Uterus (tissue), 4 donors: ENCODE data around the gene CHTOP. TPM values are rescaled to one million over a fixed set of nuclear protein-coding genes. Genes with fewer than 3 reads are reported as not detected.
"Not testable (repeated sequence)": the region's sequence is repeated elsewhere in the genome, so short reads cannot be mapped to it uniquely, and the experiment has no call there.

Source experiments
- DNase-seq, 2 donors: peaks; one replicate each; pipeline ENCODE4 v3.0.0-alpha.2; 2019 to 2020
- H3K27ac ChIP-seq, 2 donors: fragments of 200-600 bp; sonication (generic); 1 replicate in 1 of 2; 2 replicates in 1 of 2; pipeline ENCODE4 v1.5.1; 2016 to 2018
- H3K27me3 ChIP-seq, 2 donors: fragments of 200-600 bp; sonication (generic); one replicate each; pipeline ENCODE4 v1.5.1; 2018 to 2019; ENCODE audit warnings: control low read depth in 1 of 2
- H3K36me3 ChIP-seq, 2 donors: fragments of 200-600 bp; sonication (generic); one replicate each; pipeline ENCODE4 v1.5.1; 2019; ENCODE audit warnings: control low read depth in 1 of 2
- H3K4me1 ChIP-seq, 2 donors: fragments of 200-600 bp; sonication (generic); one replicate each; pipeline ENCODE4 v1.5.1; 2018 to 2019; ENCODE audit warnings: control low read depth in 1 of 2
- H3K4me3 ChIP-seq, 2 donors: fragments of 200-600 bp; sonication (generic); 1 replicate in 1 of 2; 2 replicates in 1 of 2; pipeline ENCODE4 v1.5.1; 2018 to 2019; ENCODE audit warnings: mild to moderate bottlenecking in 1 of 2
- H3K9me3 ChIP-seq, 2 donors: fragments of 200-600 bp; sonication (generic); one replicate each; pipeline ENCODE4 v1.5.1; 2019; ENCODE audit warnings: control low read depth in 1 of 2
- POLR2A ChIP-seq, 2 donors: fragments of 450-650 bp; IDR thresholded peaks; one replicate each; pipeline ENCODE4 v1.6.1; 2016; ENCODE audit warnings: antibody characterized with exemption in 2 of 2, mild to moderate bottlenecking in 1 of 2, moderate library complexity in 1 of 2
- intact Hi-C: fragments of 100-400 bp; cut with DNase I; formaldehyde crosslinking; loops from one replicate; pipeline ENCODE4 v1.15.1; 2023; ENCODE audit warnings: low total_unique reads
- total RNA-seq, 4 donors: library from RNA; depleted of rRNA in 3 of 4; stranded (reverse); fragments of >200 nt in 3 of 4; gene quantifications; one replicate each; pipeline versions ENCODE4 v1.1.0 to v1.2.4, GENCODE V29; 2014 to 2023
- TF ChIP-seq, protein P1 (sequence below), 4 experiments: fragments of 200-600 bp in 2 of 4; fragments of 450-650 bp in 2 of 4; sonication (generic) in 2 of 4; IDR thresholded peaks; one replicate each; pipeline ENCODE4 v1.5.1; 2016 to 2019; ENCODE audit warnings: antibody characterized with exemption in 4 of 4, mild to moderate bottlenecking in 2 of 4, moderate library complexity in 1 of 4
- donor health status: DM: yes; HTN: yes; CAD: no.

The CHTOP gene
- total RNA-seq, 4 donors from 2014 or later = 43.8 to 91.0 (median 70.8) TPM

DNA sequence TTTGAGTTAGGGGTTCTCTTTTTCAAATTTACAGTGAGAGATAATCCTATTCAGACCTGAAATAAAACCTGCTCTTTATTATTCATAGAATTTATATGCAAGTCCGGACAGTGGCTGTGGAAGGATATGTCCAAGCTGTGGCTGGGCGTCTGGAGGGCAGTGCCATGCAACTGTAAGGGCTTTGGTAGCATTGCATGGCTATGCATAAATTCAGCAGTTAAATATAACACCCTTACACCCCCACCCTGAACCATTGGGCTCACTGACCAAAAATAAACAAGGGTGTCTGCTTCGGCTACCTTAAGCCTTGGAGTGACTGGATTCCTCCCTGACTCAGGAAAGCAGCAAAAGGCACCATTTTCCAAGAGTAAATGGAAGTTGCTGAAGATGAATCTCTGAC is 5.4 kb downstream of the CHTOP start:
- Histone ChIP-seq H3K36me3 (peaks cover 0 to 3% of the 10 kb centered on the region in 2 donors), H3K27ac (no peak overlapping the region), H3K9me3 (no peaks in the 10 kb centered on the region), H3K4me1 (peaks cover 0 to 3% of the 10 kb centered on the region in 2 donors), H3K4me3 (no peak overlapping the region), H3K27me3 (no peaks in the 10 kb centered on the region)
- intact Hi-C loops = no loop called here
- no peak for DNase-seq
- no peak for TF ChIP-seq POLR2A (IDR thresholded peaks at IDR 0.05)
- TF ChIP-seq, protein P1, sequence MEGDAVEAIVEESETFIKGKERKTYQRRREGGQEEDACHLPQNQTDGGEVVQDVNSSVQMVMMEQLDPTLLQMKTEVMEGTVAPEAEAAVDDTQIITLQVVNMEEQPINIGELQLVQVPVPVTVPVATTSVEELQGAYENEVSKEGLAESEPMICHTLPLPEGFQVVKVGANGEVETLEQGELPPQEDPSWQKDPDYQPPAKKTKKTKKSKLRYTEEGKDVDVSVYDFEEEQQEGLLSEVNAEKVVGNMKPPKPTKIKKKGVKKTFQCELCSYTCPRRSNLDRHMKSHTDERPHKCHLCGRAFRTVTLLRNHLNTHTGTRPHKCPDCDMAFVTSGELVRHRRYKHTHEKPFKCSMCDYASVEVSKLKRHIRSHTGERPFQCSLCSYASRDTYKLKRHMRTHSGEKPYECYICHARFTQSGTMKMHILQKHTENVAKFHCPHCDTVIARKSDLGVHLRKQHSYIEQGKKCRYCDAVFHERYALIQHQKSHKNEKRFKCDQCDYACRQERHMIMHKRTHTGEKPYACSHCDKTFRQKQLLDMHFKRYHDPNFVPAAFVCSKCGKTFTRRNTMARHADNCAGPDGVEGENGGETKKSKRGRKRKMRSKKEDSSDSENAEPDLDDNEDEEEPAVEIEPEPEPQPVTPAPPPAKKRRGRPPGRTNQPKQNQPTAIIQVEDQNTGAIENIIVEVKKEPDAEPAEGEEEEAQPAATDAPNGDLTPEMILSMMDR (IDR thresholded peaks at IDR 0.05) = no peak

DNA sequence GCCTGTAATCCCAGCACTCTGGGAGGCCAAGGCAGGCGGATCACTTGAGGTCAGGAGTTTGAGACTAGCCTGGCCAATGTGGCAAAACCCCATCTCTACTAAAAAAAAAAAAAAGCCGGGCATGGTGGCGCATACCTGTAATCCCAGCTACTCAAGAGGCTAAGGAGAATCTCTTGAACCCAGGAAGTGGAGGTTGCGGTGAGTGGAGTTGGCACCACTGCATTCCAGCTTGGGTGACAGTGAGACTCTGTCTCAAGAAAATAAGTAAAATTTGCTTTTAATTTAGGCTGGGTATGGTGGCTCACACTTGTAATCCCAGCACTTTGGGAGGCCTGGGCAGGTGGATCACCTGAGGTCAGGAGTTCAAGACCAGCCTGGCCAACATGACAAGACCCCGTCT is 6.3 kb downstream of the CHTOP start:
- H3K27me3 ChIP-seq, H3K27ac ChIP-seq, intact Hi-C loops, H3K9me3 ChIP-seq, H3K4me1 ChIP-seq, DNase-seq, H3K4me3 ChIP-seq, H3K36me3 ChIP-seq: not testable (repeated sequence)

DNA sequence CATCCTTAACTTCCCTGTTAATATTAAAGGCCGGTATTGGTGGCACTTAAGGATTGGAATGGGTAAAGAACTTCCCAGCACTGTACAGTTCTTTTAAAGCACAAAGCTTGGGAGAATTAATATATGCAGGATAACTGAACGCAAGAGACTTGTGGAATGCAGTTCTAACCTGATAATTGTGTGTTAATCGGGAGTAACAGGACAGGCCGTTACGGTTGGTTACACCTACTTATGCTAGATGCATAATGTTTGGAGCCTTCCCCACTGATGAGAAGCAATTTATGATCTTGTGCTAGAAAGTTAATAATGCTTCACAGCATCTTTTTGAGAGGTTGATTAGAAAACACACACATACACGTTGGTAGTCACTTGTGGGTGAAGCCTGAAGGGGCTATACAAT is 7.0 kb downstream of the CHTOP start:
- intact Hi-C loops = no loop called here
- H3K9me3 ChIP-seq = no peaks in the 10 kb centered on the region
- DNase-seq = no peak
- no peak overlapping the region for H3K4me3 ChIP-seq
- no peaks in the 10 kb centered on the region for H3K4me1 ChIP-seq
- peaks cover 0 to 3% of the 10 kb centered on the region in 2 donors for H3K36me3 ChIP-seq
- TF ChIP-seq POLR2A (IDR thresholded peaks at IDR 0.05) = no peak
- TF ChIP-seq, protein P1 (IDR thresholded peaks at IDR 0.05) = no peak
- no peak overlapping the region for H3K27ac ChIP-seq
- H3K27me3 ChIP-seq = no peaks in the 10 kb centered on the region

DNA sequence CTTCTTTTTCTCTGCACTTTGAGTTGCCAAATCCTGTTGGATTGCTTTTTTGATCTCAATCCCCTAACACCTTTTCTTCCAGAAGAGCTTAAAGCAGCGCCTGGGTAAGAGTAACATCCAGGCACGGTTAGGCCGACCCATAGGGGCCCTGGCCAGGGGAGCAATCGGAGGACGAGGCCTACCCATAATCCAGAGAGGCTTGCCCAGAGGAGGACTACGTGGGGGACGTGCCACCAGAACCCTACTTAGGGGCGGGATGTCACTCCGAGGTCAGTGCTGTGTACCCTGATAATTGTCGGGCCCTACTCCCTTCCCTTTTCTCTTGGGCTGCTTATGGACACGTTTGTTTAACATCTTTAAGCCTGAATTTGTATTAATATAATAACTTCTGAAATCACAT is 8.3 kb downstream of the CHTOP start:
- TF ChIP-seq, protein P1 (IDR thresholded peaks at IDR 0.05) = no peak
- no peak for TF ChIP-seq POLR2A (IDR thresholded peaks at IDR 0.05)
- H3K27me3 ChIP-seq = no peaks in the 10 kb centered on the region
- peaks cover 0 to 3% of the 10 kb centered on the region in 2 donors for H3K36me3 ChIP-seq
- no peak overlapping the region for H3K4me3 ChIP-seq
- no peak for DNase-seq
- no peaks in the 10 kb centered on the region for H3K9me3 ChIP-seq
- H3K4me1 ChIP-seq = no peaks in the 10 kb centered on the region
- no peak overlapping the region for H3K27ac ChIP-seq
- intact Hi-C loops = no loop called here

DNA sequence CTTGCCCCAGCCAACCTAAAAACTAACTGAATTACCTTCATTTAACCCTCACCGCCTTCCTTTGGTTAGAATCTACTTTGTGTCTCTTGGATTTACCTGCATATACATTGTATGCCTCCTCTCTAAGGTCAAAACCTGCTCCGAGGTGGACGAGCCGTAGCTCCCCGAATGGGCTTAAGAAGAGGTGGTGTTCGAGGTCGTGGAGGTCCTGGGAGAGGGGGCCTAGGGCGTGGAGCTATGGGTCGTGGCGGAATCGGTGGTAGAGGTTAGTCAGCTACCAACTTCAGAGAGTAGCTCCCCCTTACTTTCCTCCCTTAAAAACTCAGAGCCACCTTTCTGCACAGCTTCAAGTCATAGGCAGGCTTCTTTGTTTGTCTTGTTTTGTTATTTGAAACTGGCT is 9.2 kb downstream of the CHTOP start:
- H3K4me3 ChIP-seq = no peak overlapping the region
- no peaks in the 10 kb centered on the region for H3K9me3 ChIP-seq
- TF ChIP-seq, protein P1 (IDR thresholded peaks at IDR 0.05) = no peak
- no peak for TF ChIP-seq POLR2A (IDR thresholded peaks at IDR 0.05)
- peaks cover 0 to 3% of the 10 kb centered on the region in 2 donors for H3K36me3 ChIP-seq
- intact Hi-C loops = no loop called here
- peak overlapping the region in 1 of 2 donors; percentile 54 for H3K27ac ChIP-seq
- no peaks in the 10 kb centered on the region for H3K27me3 ChIP-seq
- no peaks in the 10 kb centered on the region for H3K4me1 ChIP-seq
- DNase-seq = no peak

DNA sequence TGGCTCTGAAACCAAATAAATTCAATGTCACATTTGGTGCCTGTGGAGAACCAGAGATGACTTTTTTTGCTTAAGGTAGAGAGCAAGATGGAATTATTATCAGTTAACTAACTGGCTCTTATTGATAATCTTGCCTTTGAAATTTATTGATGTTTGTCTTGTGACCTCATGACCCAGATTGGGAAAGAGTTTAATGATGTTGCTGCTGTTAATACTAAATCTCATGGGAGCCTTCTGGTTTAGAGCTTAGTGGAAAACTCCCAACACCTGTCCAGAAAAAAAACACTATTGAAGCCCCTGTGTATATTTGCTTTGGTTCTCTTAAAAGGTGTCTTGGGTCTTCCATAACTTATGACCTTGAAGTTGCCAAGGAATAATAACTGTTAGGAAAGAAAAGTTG is 9.9 kb downstream of the CHTOP start:
- H3K4me1 ChIP-seq = no peaks in the 10 kb centered on the region
- no peak for DNase-seq
- H3K27ac ChIP-seq = peak overlapping the region; percentile 1 to 54
- H3K4me3 ChIP-seq = no peak overlapping the region
- no peak for TF ChIP-seq POLR2A (IDR thresholded peaks at IDR 0.05)
- TF ChIP-seq, protein P1 (IDR thresholded peaks at IDR 0.05) = no peak
- no peaks in the 10 kb centered on the region for H3K27me3 ChIP-seq
- peaks cover 0 to 3% of the 10 kb centered on the region in 2 donors for H3K36me3 ChIP-seq
- no peaks in the 10 kb centered on the region for H3K9me3 ChIP-seq
- intact Hi-C loops = no loop called here
